GM12878 (cell line): Measurements from ENCODE around the gene SHC3.

Experiments
- BCL11A ChIP-seq: IDR thresholded peaks from 2 replicates; pipeline ENCODE4 v1.6.1; 2011; ENCODE audit warnings: low read depth, low read length
- EGR1 ChIP-seq, 2 experiments: IDR thresholded peaks; 1 replicate in 1 of 2; 2 replicates in 1 of 2; pipeline ENCODE4 v1.6.1; 2011 to 2012; ENCODE audit warnings: low read depth in 2 of 2, low read length in 2 of 2, borderline replicate concordance in 1 of 2, mild to moderate bottlenecking in 1 of 2, moderate library complexity in 1 of 2
- FOS ChIP-seq: IDR thresholded peaks from 3 replicates; pipeline ENCODE4 v1.6.1; 2011; ENCODE audit warnings: borderline replicate concordance; ENCODE audit not compliant: insufficient read length; ENCODE audit errors: extremely low read depth
- HDAC6 ChIP-seq: fragments of 200-600 bp; sonication (generic); IDR thresholded peaks from one replicate; pipeline ENCODE4 v1.8.0; 2017; ENCODE audit warnings: antibody characterized with exemption; ENCODE audit not compliant: unreplicated experiment
- JUND ChIP-seq: IDR thresholded peaks from 2 replicates; pipeline ENCODE4 v1.6.1; 2012; ENCODE audit warnings: low read depth, mild to moderate bottlenecking, low read length, improper control_type of control experiment, moderate library complexity
- KAT2A ChIP-seq: conservative IDR thresholded peaks from 2 replicates; pipeline ENCODE4 v1.6.1; 2011; ENCODE audit warnings: low read depth, low read length; ENCODE audit not compliant: control insufficient read depth
- POLR2A ChIP-seq: IDR thresholded peaks from 2 replicates; pipeline ENCODE4 v1.6.1; 2011; ENCODE audit warnings: low read depth, mild to moderate bottlenecking, low read length
- POLR2AphosphoS2 ChIP-seq: IDR thresholded peaks from 2 replicates; pipeline ENCODE4 v1.6.1; 2011; ENCODE audit warnings: low read depth, mild to moderate bottlenecking, low read length, improper control_type of control experiment, moderate library complexity
- SREBF2 ChIP-seq: IDR thresholded peaks from 2 replicates; pipeline ENCODE4 v1.6.1; 2012; ENCODE audit warnings: mild to moderate bottlenecking, low read length
- TF ChIP-seq, protein P1 (sequence below), 3 experiments: IDR thresholded peaks in 2 of 3; conservative IDR thresholded peaks in 1 of 3; 2 replicates each; pipeline ENCODE4 v1.5.1; 2011; ENCODE audit warnings: low read depth in 3 of 3, low read length in 3 of 3, mild to moderate bottlenecking in 3 of 3, control low read depth in 2 of 3, moderate library complexity in 2 of 3, inconsistent platforms in 1 of 3, mixed read lengths in 1 of 3; ENCODE audit not compliant: control insufficient read depth in 2 of 3, insufficient read depth in 1 of 3; ENCODE audit errors: extremely low read depth in 1 of 3

DNA sequence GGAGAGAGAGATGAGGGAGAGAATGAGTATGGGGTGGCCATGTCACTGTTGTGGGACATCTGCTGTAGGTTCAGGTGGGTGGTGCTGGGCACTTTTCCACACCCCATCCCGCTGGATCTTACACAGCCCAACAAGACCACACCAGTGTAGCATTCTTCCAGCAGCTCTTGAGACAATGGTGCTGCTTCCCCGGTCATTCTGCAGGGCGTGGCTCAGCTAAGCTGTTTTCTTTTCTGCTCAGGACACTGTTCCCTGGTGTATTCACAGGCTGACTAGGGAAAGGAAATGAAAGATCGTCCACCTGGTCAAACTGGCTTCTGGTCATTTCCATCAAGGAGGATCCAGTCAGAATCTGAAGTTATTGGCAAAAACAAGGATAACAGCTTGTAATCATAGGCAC lies 111.8 kb downstream of the SHC3 start:
- TF ChIP-seq EGR1 (IDR thresholded peaks at IDR 0.05; ENCODE audit: borderline replicate concordance in 1 of 2, low read depth in 2 of 2, low read length in 2 of 2) (no peak), POLR2A (no peak), HDAC6 (no peak), SREBF2 (no peak), JUND (no peak), BCL11A (no peak), FOS (no peak), KAT2A (no peak), POLR2AphosphoS2 (no peak)
- TF ChIP-seq, protein P1, sequence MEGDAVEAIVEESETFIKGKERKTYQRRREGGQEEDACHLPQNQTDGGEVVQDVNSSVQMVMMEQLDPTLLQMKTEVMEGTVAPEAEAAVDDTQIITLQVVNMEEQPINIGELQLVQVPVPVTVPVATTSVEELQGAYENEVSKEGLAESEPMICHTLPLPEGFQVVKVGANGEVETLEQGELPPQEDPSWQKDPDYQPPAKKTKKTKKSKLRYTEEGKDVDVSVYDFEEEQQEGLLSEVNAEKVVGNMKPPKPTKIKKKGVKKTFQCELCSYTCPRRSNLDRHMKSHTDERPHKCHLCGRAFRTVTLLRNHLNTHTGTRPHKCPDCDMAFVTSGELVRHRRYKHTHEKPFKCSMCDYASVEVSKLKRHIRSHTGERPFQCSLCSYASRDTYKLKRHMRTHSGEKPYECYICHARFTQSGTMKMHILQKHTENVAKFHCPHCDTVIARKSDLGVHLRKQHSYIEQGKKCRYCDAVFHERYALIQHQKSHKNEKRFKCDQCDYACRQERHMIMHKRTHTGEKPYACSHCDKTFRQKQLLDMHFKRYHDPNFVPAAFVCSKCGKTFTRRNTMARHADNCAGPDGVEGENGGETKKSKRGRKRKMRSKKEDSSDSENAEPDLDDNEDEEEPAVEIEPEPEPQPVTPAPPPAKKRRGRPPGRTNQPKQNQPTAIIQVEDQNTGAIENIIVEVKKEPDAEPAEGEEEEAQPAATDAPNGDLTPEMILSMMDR (IDR thresholded peaks at IDR 0.05 in 2 of 3, conservative IDR thresholded peaks at IDR 0.05 in 1 of 3; ENCODE audit: control insufficient read depth in 2 of 3, extremely low read depth in 1 of 3, insufficient read depth in 1 of 3, low read depth in 3 of 3, low read length in 3 of 3): no peak
